GM08714 (cell line): ENCODE measurements around the gene ZNF438.
"Not testable (repeated sequence)": the region's sequence is repeated elsewhere in the genome, so short reads cannot be mapped to it uniquely, and the experiment has no call there.

Experiments
- H3K4me3 ChIP-seq: fragments of 200-500 bp; sonication (Bioruptor generic); 2 replicates; pipeline ENCODE4 v1.5.1; 2014; ENCODE audit warnings: mild to moderate bottlenecking, low read length, inconsistent platforms
- ZNF274 ChIP-seq: IDR thresholded peaks from 2 replicates; pipeline ENCODE4 v1.6.1; 2012; ENCODE audit warnings: mild to moderate bottlenecking, low read depth, low read length

Gene ZNF438

GRCh38 chr10:30800368-30800767 is 231.3 kb downstream of the ZNF438 start:
- no peak overlapping the region for H3K4me3 ChIP-seq
- no peak for TF ChIP-seq ZNF274

- no peak for TF ChIP-seq ZNF274
- H3K4me3 ChIP-seq, result no peak overlapping the region
These were observed 232.9 kb downstream of the ZNF438 start for GRCh38 chr10:30798646-30799185.

GRCh38 chr10:30795024-30795423 is 236.6 kb downstream of the ZNF438 start:
- not testable (repeated sequence) for H3K4me3 ChIP-seq
